Stimulated activated CD4-positive, alpha-beta T cell treated with anti-CD3 and anti-CD28 coated beads, TNF-alpha, amount 100 ng/mL, for 48 hours (primary cell): ENCODE measurements around the gene ATP2B1.

Experiments used
- DNase-seq, 3 donors: peaks; one replicate each; pipeline ENCODE4 v3.0.0-alpha.2; 2020; ENCODE audit warnings: low read depth in 3 of 3

The ATP2B1 gene

DNA sequence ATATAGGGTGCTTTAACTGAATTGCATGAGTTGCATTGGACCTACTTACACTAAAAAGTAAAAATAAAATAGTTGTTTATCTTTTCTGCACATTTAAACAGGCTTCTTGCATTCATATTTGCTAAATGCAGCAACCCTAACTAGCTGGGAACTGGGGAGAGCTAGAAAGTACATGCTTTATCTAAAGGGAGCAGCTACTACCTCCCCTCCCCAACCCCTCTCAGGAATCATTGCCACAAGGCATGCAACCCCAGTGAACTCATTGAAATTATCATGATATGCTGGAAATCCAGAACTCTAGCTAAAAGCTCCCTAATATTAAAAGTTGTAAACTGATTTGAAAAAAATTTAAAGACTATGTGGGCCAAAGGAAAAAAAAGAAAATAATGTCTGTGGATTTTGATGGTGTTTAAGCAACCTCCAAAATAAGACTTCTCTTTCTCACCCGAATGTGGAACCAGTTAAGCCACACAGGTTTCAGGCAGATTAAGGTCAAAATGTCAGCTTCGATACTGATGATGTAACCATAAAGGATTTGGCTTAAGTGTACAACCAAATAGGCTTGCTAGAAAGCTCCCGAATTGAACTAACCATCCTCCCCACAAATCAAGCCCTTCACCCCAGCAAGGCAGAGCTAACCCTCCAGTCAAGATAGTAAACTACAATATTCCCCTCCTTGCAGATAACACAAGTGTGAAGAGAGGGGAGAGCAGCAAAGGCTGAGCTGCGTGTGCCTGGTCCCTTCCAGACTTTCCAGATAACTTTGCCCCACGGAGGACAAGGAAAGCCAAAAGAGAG, 169.0 kb downstream of the ATP2B1 start:
- no peak for DNase-seq

DNA sequence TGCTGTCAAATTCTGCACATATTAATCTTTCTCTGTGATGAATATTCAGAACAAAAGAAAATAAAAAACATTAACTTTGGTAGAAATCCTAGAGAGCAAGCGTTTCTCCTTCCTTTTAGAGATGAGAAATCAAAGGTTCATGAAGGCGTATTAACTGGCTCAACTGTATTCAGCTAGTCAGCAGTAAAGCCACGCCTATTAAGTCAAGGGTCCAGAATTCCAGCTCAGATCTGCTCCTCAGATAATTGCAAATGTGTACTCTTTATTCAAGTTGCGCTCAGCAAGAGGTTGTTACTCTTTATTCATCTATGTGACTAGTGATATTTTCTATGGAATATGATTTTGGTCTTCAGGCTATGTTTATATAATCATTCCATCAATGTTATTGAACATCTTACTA, 169.7 kb downstream of the ATP2B1 start:
- DNase-seq, result no peak
